ENCODE data around the gene NEK11. TPM values are rescaled to one million over a fixed set of nuclear protein-coding genes. Genes with fewer than 3 reads are reported as not detected.

NEK11 gene
- total RNA-seq, 1 donor from 2014 or later, result 8.1 TPM

DNA sequence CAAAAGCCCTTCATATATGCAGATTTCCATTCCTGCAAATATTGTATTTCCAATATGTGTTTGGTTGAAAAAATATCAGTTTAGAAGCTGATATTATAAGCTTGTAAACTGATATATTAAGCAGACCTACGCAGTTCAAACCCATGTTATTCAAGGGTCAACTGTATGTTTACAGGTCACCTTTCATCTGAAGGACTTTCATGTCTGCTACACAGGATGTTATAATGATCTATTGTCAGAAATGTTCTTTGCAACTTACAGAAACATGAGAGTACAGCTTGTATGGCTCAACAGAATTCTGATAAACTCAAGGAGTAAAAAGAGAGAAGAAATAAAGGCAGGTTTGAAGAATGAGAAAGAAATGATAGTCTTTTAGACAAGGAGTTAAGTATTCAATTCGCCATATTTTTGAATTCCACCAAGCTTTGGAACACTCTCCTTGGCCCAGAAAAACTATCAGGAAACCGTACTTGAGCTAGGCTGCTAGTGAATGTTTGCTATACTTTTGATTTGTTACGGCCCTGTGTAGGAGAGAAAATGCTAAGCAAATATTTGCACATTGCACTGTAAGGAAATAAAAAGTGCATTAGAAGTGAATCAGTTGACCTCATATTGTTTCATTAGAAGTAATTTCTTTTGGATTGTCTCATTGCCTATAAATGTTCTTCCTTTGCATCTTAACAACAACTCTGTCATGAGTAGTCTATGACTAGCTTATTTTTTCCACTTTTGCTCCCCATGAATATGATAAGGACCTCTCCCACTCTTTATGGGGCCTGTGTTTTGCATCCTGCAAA, 81.2 kb downstream of the NEK11 start:
- Mint-ChIP-seq H3K4me3 (no peak overlapping the region), H3K36me3 (no peaks in the 10 kb centered on the region), H3K27ac (no peak overlapping the region), H3K4me1 (peaks cover 3% of the 10 kb centered on the region), H3K27me3 (ENCODE audit: insufficient read depth, low read depth) (peaks cover 2% of the 10 kb centered on the region), H3K9me3 (peaks cover 4% of the 10 kb centered on the region)
- Histone ChIP-seq H3K27ac (no peak overlapping the region), H3K9me3 (ENCODE audit: low read depth) (no peaks in the 10 kb centered on the region), H4K20me1 (ENCODE audit: low read depth) (no peaks in the 10 kb centered on the region), H3K9ac (no peak overlapping the region), H3K36me3 (no peaks in the 10 kb centered on the region), H3K4me3 (no peak overlapping the region), H3K4me1 (no peaks in the 10 kb centered on the region), H2AFZ (replicated peaks) (no peak overlapping the region), H3K4me2 (no peak overlapping the region), H3K27me3 (no peaks in the 10 kb centered on the region), H3K79me2 (ENCODE audit: low read depth) (no peaks in the 10 kb centered on the region), H3F3A (ENCODE audit: low read depth) (no peaks in the 10 kb centered on the region)
- TF ChIP-seq EZH2phosphoT487 (IDR thresholded peaks at IDR 0.05) (no peak), EZH2 (IDR thresholded peaks at IDR 0.05) (no peak)
- TF ChIP-seq, protein P1, sequence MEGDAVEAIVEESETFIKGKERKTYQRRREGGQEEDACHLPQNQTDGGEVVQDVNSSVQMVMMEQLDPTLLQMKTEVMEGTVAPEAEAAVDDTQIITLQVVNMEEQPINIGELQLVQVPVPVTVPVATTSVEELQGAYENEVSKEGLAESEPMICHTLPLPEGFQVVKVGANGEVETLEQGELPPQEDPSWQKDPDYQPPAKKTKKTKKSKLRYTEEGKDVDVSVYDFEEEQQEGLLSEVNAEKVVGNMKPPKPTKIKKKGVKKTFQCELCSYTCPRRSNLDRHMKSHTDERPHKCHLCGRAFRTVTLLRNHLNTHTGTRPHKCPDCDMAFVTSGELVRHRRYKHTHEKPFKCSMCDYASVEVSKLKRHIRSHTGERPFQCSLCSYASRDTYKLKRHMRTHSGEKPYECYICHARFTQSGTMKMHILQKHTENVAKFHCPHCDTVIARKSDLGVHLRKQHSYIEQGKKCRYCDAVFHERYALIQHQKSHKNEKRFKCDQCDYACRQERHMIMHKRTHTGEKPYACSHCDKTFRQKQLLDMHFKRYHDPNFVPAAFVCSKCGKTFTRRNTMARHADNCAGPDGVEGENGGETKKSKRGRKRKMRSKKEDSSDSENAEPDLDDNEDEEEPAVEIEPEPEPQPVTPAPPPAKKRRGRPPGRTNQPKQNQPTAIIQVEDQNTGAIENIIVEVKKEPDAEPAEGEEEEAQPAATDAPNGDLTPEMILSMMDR (IDR thresholded peaks at IDR 0.05), result no peak
- DNase-seq (ENCODE audit: low spot score), result no peak

DNA sequence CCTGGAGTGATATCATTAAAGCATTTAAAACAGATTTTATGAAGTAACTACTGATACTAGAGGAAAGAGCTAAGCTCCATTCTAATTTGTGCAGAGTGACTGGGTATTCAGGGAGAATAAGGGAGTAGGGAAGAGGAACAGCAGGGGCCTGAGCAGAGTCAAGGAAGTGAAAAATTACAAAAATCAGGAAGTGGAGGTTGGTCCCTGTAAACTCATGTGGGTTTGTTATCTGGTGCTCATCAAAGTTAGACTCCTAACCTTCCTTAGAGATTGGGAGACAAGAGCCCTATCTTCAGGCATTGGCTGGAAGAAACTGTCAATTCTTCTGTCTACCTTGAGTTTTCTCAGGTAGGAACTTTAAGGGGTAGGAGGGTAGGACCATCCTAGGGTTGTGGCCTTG, 82.5 kb downstream of the NEK11 start:
- H3F3A ChIP-seq (ENCODE audit: low read depth), result no peaks in the 10 kb centered on the region
- no peak overlapping the region for H3K4me3 Mint-ChIP-seq
- peaks cover 2% of the 10 kb centered on the region for H3K9me3 Mint-ChIP-seq
- no peaks in the 10 kb centered on the region for H3K36me3 Mint-ChIP-seq
- peaks cover 3% of the 10 kb centered on the region for H3K4me1 Mint-ChIP-seq
- H3K79me2 ChIP-seq (ENCODE audit: low read depth), result no peaks in the 10 kb centered on the region
- TF ChIP-seq, protein P1 (IDR thresholded peaks at IDR 0.05), result no peak
- TF ChIP-seq EZH2 (IDR thresholded peaks at IDR 0.05), result no peak
- TF ChIP-seq EZH2phosphoT487 (IDR thresholded peaks at IDR 0.05), result no peak
- H3K4me2 ChIP-seq, result no peak overlapping the region
- H3K4me1 ChIP-seq, result no peaks in the 10 kb centered on the region
- H3K27me3 ChIP-seq, result no peaks in the 10 kb centered on the region
- H3K27ac Mint-ChIP-seq, result no peak overlapping the region
- H3K27ac ChIP-seq, result no peak overlapping the region
- no peak overlapping the region for H3K9ac ChIP-seq
- no peaks in the 10 kb centered on the region for H3K36me3 ChIP-seq
- H3K9me3 ChIP-seq (ENCODE audit: low read depth), result no peaks in the 10 kb centered on the region
- no peaks in the 10 kb centered on the region for H4K20me1 ChIP-seq (ENCODE audit: low read depth)
- peaks cover 2% of the 10 kb centered on the region for H3K27me3 Mint-ChIP-seq (ENCODE audit: insufficient read depth, low read depth)
- no peak overlapping the region for H2AFZ ChIP-seq (replicated peaks)
- DNase-seq (ENCODE audit: low spot score), result no peak
- no peak overlapping the region for H3K4me3 ChIP-seq

DNA sequence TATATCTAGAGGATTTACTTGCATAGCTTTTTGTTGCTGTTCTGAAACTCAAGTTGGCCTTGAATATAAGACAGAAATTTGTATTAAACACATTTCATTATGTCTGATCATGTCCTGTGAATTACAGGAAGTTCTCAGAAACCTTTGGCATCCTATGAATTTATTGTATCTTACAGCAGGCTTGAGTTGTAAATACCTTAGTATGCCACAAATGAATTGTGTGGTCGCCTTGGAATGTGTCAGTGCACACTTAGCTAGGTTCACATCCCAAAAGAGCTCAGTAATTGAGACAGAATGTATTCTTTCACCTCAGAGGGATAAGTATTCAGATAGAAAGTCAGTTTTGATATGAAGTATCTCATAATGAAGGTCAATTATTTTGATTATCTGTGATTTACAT, 83.4 kb downstream of the NEK11 start:
- H3K27ac Mint-ChIP-seq, result no peak overlapping the region
- no peak overlapping the region for H3K27ac ChIP-seq
- no peak overlapping the region for H3K9ac ChIP-seq
- no peaks in the 10 kb centered on the region for H4K20me1 ChIP-seq (ENCODE audit: low read depth)
- H3K4me1 Mint-ChIP-seq, result peaks cover 3% of the 10 kb centered on the region
- H3K4me3 ChIP-seq, result no peak overlapping the region
- H3K4me3 Mint-ChIP-seq, result no peak overlapping the region
- no peaks in the 10 kb centered on the region for H3K36me3 ChIP-seq
- no peaks in the 10 kb centered on the region for H3K36me3 Mint-ChIP-seq
- H2AFZ ChIP-seq (replicated peaks), result no peak overlapping the region
- no peak overlapping the region for H3K4me2 ChIP-seq
- H3K27me3 ChIP-seq, result no peaks in the 10 kb centered on the region
- no peaks in the 10 kb centered on the region for H3K79me2 ChIP-seq (ENCODE audit: low read depth)
- no peaks in the 10 kb centered on the region for H3K9me3 Mint-ChIP-seq
- no peaks in the 10 kb centered on the region for H3K9me3 ChIP-seq (ENCODE audit: low read depth)
- DNase-seq (ENCODE audit: low spot score), result no peak
- H3K27me3 Mint-ChIP-seq (ENCODE audit: insufficient read depth, low read depth), result peaks cover 2% of the 10 kb centered on the region
- TF ChIP-seq EZH2 (IDR thresholded peaks at IDR 0.05) (no peak), EZH2phosphoT487 (IDR thresholded peaks at IDR 0.05) (no peak)
- TF ChIP-seq, protein P1 (IDR thresholded peaks at IDR 0.05), result no peak
- no peaks in the 10 kb centered on the region for H3K4me1 ChIP-seq
- no peaks in the 10 kb centered on the region for H3F3A ChIP-seq (ENCODE audit: low read depth)
